HepG2 (cell line): ENCODE measurements around the gene PCBD2. TPM values are rescaled to one million over a fixed set of nuclear protein-coding genes. Genes with fewer than 3 reads are reported as not detected.

Experiments
- ATAC-seq: fragments of 200-7000 bp; cut with Tn5 transposase; 3 replicates; pipeline ENCODE4 v1.9.1; 2020; ENCODE audit warnings: mild to moderate bottlenecking, moderate library complexity
- BruUV-seq: library from RNA; stranded (reverse); fragments of 400-500 nt; replicated peaks from 2 replicates; lab custom pipeline; 2021; lab: Mats Ljungman, UMichigan
- CTCF ChIA-PET: fragments of 300-600 bp; formaldehyde crosslinking; extraction: SDS; loops from one replicate; lab custom pipeline; 2021; ENCODE audit warnings: low total read pairs, inconsistent platforms, low intra/inter-chr PET ratio; lab: Yijun Ruan, JAX
- POLR2A ChIA-PET: fragments of 350-600 bp; sonication (Branson Sonifier 250); formaldehyde crosslinking; loops from one replicate; lab custom pipeline; 2020; ENCODE audit warnings: antibody characterized with exemption, inconsistent platforms; lab: Yijun Ruan, JAX
- DNase-seq: peaks from one replicate; pipeline ENCODE4 v3.0.0-alpha.2; 2015; ENCODE audit warnings: low spot score
- FAIRE-seq: peaks from 3 replicates; lab custom pipeline; 2011; peaks lifted over from hg19 to GRCh38; lab: Jason Lieb, UNC
- H2AFZ ChIP-seq: one replicate; pipeline ENCODE4 v1.6.1; 2011; ENCODE audit warnings: low read length, inconsistent platforms
- H3K27ac ChIP-seq: fragments of 300-600 bp; 3 replicates; pipeline ENCODE4 v1.8.0; 2011; ENCODE audit warnings: mixed run types, mild to moderate bottlenecking, mixed read lengths, low read length, inconsistent platforms; ENCODE audit not compliant: insufficient read depth; ENCODE audit errors: extremely low read length
- H3K27me3 ChIP-seq, 2 experiments: fragments of 200-600 bp in 1 of 2; 2 replicates in 1 of 2; 3 replicates in 1 of 2; pipeline versions ENCODE4 v1.6.0 to v1.8.0; 2011; ENCODE audit warnings: low read length in 2 of 2, mild to moderate bottlenecking in 2 of 2, moderate library complexity in 2 of 2, inconsistent platforms in 1 of 2; ENCODE audit not compliant: insufficient read depth in 2 of 2, control insufficient read depth in 1 of 2
- H3K36me3 ChIP-seq, 2 experiments: fragments of 200-600 bp in 1 of 2; replicated peaks in 1 of 2; 2 replicates in 1 of 2; 3 replicates in 1 of 2; pipeline versions ENCODE4 v1.5.1 to v1.8.0; 2011; ENCODE audit warnings: low read length in 2 of 2, inconsistent platforms in 1 of 2; ENCODE audit not compliant: insufficient read depth in 2 of 2, control insufficient read depth in 1 of 2
- H3K4me1 ChIP-seq: 2 replicates; pipeline ENCODE4 v1.5.1; 2012; ENCODE audit warnings: low read length, inconsistent platforms; ENCODE audit not compliant: insufficient read depth
- H3K4me2 ChIP-seq: 2 replicates; pipeline ENCODE4 v1.6.0; 2011; ENCODE audit warnings: low read depth, low read length, inconsistent platforms
- H3K4me3 ChIP-seq, 3 experiments: fragments of 200-600 bp in 1 of 3; sonication (generic), shearing (Covaris generic) in 1 of 3; replicated peaks in 1 of 3; 2 replicates each; pipeline ENCODE4 v1.5.1; 2011 to 2016; ENCODE audit warnings: low read length in 3 of 3, inconsistent platforms in 2 of 3, low read depth in 2 of 3, mild to moderate bottlenecking in 2 of 3, control low read depth in 1 of 3, mixed read lengths in 1 of 3; ENCODE audit not compliant: insufficient read depth in 1 of 3
- H3K79me2 ChIP-seq: one replicate; pipeline ENCODE4 v1.6.1; 2011; ENCODE audit warnings: low read length, inconsistent platforms; ENCODE audit not compliant: insufficient read depth
- H3K9ac ChIP-seq: 2 replicates; pipeline ENCODE4 v1.6.0; 2011; ENCODE audit warnings: mild to moderate bottlenecking, low read depth, low read length, inconsistent platforms; ENCODE audit not compliant: insufficient read depth
- H3K9me3 ChIP-seq: 2 replicates; pipeline ENCODE4 v1.5.1; 2012; ENCODE audit warnings: mild to moderate bottlenecking, low read length
- H4K20me1 ChIP-seq: 2 replicates; pipeline ENCODE4 v1.6.0; 2011; ENCODE audit warnings: inconsistent platforms, mild to moderate bottlenecking, low read length, moderate library complexity; ENCODE audit not compliant: insufficient read depth
- HNRNPL ChIP-seq: fragments of 200-400 bp; formaldehyde crosslinking; IDR thresholded peaks from 2 replicates; pipeline ENCODE4 v1.6.1; 2017; ENCODE audit warnings: mild to moderate bottlenecking, low read depth, low read length
- JUND ChIP-seq: sonication (generic); formaldehyde crosslinking; IDR thresholded peaks from 2 replicates; pipeline ENCODE4 v1.8.0; 2022; ENCODE audit warnings: mild to moderate bottlenecking, missing genetic modification reagents
- NCOR1 ChIP-seq: fragments of 200-600 bp; sonication (generic); IDR thresholded peaks from 2 replicates; pipeline ENCODE4 v1.7.0; 2017; ENCODE audit warnings: antibody characterized with exemption, low read length, borderline replicate concordance
- NONO ChIP-seq, 2 experiments: fragments of 450-650 bp in 1 of 2; sonication (generic) in 1 of 2; formaldehyde crosslinking in 1 of 2; IDR thresholded peaks in 1 of 2; conservative IDR thresholded peaks in 1 of 2; 2 replicates each; pipeline versions ENCODE4 v1.6.1 to v1.8.0; 2017 to 2022; ENCODE audit warnings: mild to moderate bottlenecking in 1 of 2, missing genetic modification reagents in 1 of 2, moderate library complexity in 1 of 2
- ZFY ChIP-seq: sonication (generic); formaldehyde crosslinking; IDR thresholded peaks from 2 replicates; pipeline ENCODE4 v1.4.0; 2020; ENCODE audit warnings: missing genetic modification reagents
- ZHX2 ChIP-seq, 2 experiments: sonication (generic) in 1 of 2; formaldehyde crosslinking in 1 of 2; IDR thresholded peaks; 2 replicates each; pipeline versions ENCODE4 v1.6.1 to v1.9.0; 2014 to 2022; ENCODE audit warnings: antibody characterized with exemption in 1 of 2, borderline replicate concordance in 1 of 2, inconsistent platforms in 1 of 2, low read depth in 1 of 2, missing genetic modification reagents in 1 of 2
- ZNF235 ChIP-seq: sonication (generic); formaldehyde crosslinking; IDR thresholded peaks from 2 replicates; pipeline ENCODE4 v1.8.1; 2023; ENCODE audit warnings: mild to moderate bottlenecking, missing genetic modification reagents, borderline replicate concordance
- ZNF282 ChIP-seq: fragments of 450-650 bp; IDR thresholded peaks from 2 replicates; pipeline ENCODE4 v1.6.1; 2018; ENCODE audit not compliant: partially characterized antibody
- WGBS: methylation state at CpG from one replicate; pipeline ENCODE4 v1.1.6; 2017; ENCODE audit warnings: low lambda C conversion rate; 5-methylcytosine and 5-hydroxymethylcytosine counted together
- in situ Hi-C: cut with HindIII; loops from 2 replicates; pipeline ENCODE4 v1.10.0; 2017; ENCODE audit warnings: low pct_unique_long_range_greater_than_20kb; ENCODE audit not compliant: extremely low pct_ligation_motif_present
- intact Hi-C: fragments of 100-400 bp; cut with micrococcal nuclease; formaldehyde crosslinking; loops from one replicate; pipeline ENCODE4 v1.10.0; 2022; ENCODE audit not compliant: unreplicated experiment
- polyA plus RNA-seq, 8 experiments: library from polyadenylated mRNA; depleted of rRNA in 3 of 8; stranded (reverse) in 7 of 8; unstranded in 1 of 8; fragments of >200 nt; fragmentation: Illumina TruSeq in 4 of 8; extraction: Trizol in 4 of 8; gene quantifications; 2 replicates each; pipeline versions ENCODE4 v1.2.1 to v1.2.3, GENCODE V29; 2011 to 2016; ENCODE audit warnings: low read depth in 4 of 8, missing spikeins in 1 of 8, mixed read lengths in 1 of 8; ENCODE audit not compliant: insufficient read depth in 1 of 8
- total RNA-seq, 5 experiments: library from RNA; depleted of rRNA; stranded (reverse); fragments of >200 nt; fragmentation: Illumina TruSeq; extraction: Trizol; gene quantifications; 2 replicates each; pipeline ENCODE4 v1.2.3, GENCODE V29; 2016; ENCODE audit warnings: low read depth in 1 of 5
- TF ChIP-seq, protein P1 (sequence below): sonication (generic); formaldehyde crosslinking; conservative IDR thresholded peaks from 2 replicates; pipeline ENCODE4 v1.4.0; 2020; ENCODE audit warnings: missing genetic modification reagents

The PCBD2 gene
- total and polyA plus RNA-seq, 2 of the 13 experiments (the other 11 are each of a cell fraction or from before 2014, with no cell fraction given), result 5.5 to 12.0 TPM

GRCh38 chr5:134877159-134877558 lies 27.8 kb upstream of the PCBD2 start (continued):
- TF ChIP-seq ZHX2 (IDR thresholded peaks at IDR 0.05; ENCODE audit: low read depth), result no peak
- TF ChIP-seq ZHX2 (CRISPR knock-in tag; IDR thresholded peaks at IDR 0.05; ENCODE audit: borderline replicate concordance), result no peak
- TF ChIP-seq ZFY (CRISPR knock-in tag), result no peak
- no peak for TF ChIP-seq ZNF235 (CRISPR knock-in tag)
- TF ChIP-seq HNRNPL, result no peak

- FAIRE-seq (no peak), ATAC-seq (no peak), DNase-seq (no peak)
- no peak overlapping the region for H3K27ac ChIP-seq
- POLR2A ChIA-PET, result no interaction called here
- peaks cover 36% of the 10 kb centered on the region for H3K4me1 ChIP-seq
- no peaks in the 10 kb centered on the region for H3K9me3 ChIP-seq
- H4K20me1 ChIP-seq, result no peaks in the 10 kb centered on the region
- 97% methylated on average over 3 of the region's 3 CpGs for WGBS
- no TSS peak for BruUV-seq
- peaks cover 0 to 1% of the 10 kb centered on the region in 2 experiments; a peak in 1 of 5 replicates for H3K36me3 ChIP-seq
- no peak overlapping the region for H3K4me2 ChIP-seq
- H3K9ac ChIP-seq, result no peak overlapping the region
- H3K27me3 ChIP-seq, result no peaks in the 10 kb centered on the region; a peak in 1 of 5 replicates
- CTCF ChIA-PET, result no interaction called here
- in situ Hi-C loops, result no loop called here
- intact Hi-C loops, result no loop called here
- H2AFZ ChIP-seq, result no peak overlapping the region
- no peak for TF ChIP-seq NCOR1
- no peak for TF ChIP-seq JUND (CRISPR knock-in tag)
- no peak for TF ChIP-seq NONO (IDR thresholded peaks at IDR 0.05)
- no peak for TF ChIP-seq NONO (CRISPR knock-in tag; conservative IDR thresholded peaks at IDR 0.05)
- no peak for TF ChIP-seq ZNF282
- TF ChIP-seq, protein P1, sequence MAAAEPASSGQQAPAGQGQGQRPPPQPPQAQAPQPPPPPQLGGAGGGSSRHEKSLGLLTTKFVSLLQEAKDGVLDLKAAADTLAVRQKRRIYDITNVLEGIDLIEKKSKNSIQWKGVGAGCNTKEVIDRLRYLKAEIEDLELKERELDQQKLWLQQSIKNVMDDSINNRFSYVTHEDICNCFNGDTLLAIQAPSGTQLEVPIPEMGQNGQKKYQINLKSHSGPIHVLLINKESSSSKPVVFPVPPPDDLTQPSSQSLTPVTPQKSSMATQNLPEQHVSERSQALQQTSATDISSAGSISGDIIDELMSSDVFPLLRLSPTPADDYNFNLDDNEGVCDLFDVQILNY (CRISPR knock-in tag), result no peak
- H3K79me2 ChIP-seq, result peaks cover 29% of the 10 kb centered on the region
- H3K4me3 ChIP-seq, result no peak overlapping the region
These were observed 26.5 kb upstream of the PCBD2 start for GRCh38 chr5:134878403-134878802.
